HS-5 (cell line): Measurements from ENCODE around the gene ATP6V1B1.
"Not testable (repeated sequence)": the region's sequence is repeated elsewhere in the genome, so short reads cannot be mapped to it uniquely, and the experiment has no call there.

Experiments
- DNase-seq: peaks from one replicate; pipeline ENCODE4 v3.0.0-alpha.2; 2012; ENCODE audit warnings: low read depth

ATP6V1B1 gene

DNA sequence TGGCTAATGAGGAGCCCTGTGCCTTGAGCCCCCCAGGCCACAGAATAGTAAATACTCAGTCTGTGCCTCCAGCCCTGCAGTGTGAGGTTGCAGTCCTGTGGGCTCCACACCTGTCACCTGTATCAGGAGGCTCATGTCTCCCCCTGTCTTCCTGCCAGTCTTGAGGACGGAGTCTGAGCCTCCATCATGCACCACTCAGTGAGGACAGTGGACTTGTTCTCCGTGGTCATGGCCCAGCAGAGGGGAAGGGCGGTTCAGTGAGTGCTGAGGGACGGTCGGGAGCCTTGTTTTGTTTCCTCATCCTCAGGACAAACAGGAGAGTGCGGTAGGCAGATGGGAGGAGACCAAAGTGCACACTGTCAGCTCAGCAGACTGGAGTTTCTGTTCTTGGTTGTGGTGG lies 76.1 kb downstream of the ATP6V1B1 start:
- not testable (repeated sequence) for DNase-seq
